ENCODE measurements around the gene NFIA.
"Not testable (repeated sequence)": the region's sequence is repeated elsewhere in the genome, so short reads cannot be mapped to it uniquely, and the experiment has no call there.

NFIA gene

DNA sequence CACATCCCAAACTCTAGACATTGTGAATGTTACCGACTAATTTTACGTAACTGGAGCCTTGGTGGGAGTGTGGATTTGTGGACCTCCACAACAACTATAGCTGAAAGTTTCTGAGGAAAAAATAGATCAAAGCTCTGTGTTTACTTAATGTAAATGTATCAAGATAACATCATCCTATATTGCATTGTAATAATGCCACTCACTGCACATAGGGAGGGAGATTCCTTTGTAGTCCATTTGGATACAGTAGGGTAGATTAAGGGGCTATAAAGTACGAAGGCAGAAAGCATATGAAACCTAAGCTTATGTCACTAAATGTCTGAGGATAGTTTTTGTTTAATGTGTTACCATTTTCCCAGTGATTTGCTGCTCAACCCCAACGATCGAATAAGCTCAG lies 369.2 kb downstream of the NFIA start:
- no peak for DNase-seq (ENCODE audit: low read depth, low spot score)

DNA sequence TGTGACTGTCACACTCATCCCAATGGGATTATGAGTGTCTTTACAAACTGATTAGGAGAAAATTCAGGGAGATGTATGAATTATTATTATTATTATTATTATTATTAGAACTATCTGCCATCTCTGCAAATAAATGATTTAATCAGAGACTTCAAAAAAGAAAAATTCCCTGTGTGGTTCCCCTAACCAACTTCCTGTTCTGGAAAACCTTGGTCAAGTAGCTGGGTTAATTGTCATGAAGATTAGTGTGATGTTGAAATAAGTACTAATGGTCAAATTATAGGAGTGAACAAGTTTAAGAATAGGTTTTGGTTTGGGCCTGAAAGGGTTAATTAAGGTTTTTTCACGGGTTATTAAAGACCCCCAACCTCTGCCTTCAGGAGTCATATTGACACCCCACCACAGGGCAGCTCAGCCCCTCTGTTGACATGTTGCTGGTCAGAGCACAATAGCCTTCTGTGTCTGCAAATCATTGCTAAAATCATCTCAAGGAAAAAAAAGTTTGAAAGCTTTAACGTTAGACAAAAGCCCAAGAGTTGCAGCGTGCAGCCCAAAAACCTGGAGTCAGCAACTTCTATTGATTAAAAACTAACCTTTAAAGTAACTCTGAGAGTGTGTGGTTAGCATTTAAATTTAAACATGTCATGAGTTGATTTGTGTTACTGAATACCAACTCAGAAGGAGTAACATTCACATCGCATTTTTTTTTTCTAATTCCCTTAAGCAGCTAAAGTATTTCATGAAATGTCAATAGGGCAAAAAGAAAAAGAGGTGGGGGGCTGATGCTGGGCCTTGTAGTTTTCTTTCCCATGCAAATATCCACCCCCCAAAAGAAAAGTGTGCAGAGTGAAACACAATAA lies 370.0 kb downstream of the NFIA start:
- DNase-seq (ENCODE audit: low read depth, low spot score), result no peak

DNA sequence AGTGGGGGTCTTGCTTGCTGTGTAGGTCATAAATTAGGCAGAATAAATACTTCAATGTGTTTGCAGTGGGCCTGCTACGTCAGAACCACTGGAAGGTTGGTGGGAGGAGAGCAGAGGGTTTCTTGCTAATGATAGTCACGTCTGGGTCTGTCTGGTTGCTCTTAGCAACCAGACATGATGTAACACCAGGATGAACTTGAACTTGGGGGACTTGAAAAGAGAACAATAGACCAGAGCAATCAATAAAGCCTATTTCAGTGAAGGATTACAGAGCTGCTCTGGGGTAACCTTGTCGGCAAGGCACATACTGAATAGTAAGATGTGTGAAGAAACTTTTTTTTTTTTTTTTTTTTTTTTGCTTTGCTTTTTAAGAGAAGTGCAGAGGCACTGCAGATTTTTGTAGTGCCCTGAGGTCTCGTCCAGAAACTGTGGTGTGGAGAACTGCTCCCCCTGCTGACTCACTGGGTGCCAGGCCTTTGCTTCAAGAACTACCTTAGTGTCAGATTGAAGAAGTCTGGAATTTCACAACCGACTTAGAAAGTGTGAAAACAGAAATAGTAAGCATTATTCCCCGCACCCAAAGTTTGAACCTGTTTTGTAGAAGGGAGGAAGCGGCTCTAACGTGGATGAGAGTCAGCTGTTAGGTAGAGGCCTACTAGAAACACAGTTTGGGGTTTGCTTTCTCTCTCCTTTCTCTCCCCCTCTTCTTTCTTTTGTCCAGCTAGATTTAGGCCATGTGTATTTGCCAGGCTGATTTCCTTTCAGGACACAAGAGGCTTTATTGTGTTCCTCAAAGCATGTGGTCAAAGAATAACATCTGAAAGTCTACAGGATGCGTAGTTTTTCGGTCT lies 371.0 kb downstream of the NFIA start:
- DNase-seq (ENCODE audit: low read depth, low spot score), result peak; percentile 96

DNA sequence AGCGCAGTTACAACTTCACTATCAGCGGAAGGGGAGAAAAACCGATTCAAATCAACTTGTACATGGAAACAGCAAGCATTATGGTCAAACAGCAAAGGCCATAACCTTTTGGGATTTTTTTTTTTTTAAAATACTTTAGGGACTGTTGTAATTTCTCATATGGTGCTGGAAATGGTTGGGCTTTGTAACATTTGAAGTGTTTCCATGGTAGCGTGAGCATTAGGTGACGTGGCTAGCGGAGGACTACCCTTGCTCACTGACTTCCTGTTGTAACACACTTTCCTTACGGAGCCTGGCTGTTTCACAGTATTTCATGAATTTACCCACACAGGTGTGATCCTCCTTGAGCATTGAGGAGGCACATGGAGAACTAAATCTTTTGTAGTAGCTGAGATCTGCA lies 373.0 kb downstream of the NFIA start:
- no peak for DNase-seq (ENCODE audit: low read depth, low spot score)

DNA sequence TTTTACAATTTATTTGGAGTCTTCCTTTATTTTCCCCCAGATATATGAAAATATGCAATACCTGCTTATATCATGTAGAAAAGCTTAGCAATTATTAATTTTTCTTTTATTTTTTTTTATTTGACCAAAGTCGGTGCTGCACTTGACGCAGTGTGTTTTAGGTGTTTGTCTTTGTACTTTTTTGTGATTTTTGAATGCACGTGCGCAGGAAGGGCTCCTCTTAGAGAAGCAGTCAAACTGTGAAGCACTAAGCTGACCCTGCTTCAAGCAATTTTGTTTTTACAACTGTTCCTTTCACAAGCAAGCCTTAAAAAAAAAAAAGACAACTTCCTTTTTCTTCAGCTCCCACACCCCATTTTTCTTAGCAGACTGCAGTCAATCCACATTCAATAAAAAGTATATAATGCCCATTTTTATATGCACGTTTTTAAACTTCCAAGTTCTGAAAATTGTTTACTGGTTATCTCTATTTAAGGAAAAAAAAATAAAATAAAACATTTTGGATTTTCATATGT lies 375.2 kb downstream of the NFIA start:
- DNase-seq (ENCODE audit: low read depth, low spot score), result no peak

DNA sequence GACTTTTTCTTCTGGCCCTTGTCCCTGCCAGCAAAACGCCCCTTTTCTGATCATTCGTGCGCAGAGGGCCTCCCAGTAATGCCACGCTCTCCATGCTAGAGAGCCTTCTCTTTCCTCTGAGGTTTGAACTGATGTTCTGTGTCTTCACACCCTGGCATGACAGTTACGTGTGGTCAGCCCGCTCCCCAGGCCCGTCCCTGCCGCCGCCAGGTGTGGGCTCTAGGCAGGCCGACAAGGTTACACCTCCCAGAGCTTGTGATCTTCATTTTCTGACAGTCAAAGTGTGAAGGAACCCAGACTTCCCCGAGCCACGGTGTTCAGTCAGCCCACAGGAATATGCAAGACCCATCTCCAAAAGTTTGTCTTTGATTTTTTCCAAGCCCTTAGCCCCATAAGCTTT lies 377.0 kb downstream of the NFIA start:
- no peak for DNase-seq (ENCODE audit: low read depth, low spot score)

- DNase-seq (ENCODE audit: low read depth, low spot score), result no peak
Measured at GRCh38 chr1:61460191-61460590, 377.8 kb downstream of the NFIA start.

GRCh38 chr1:61461406-61462384 lies 379.3 kb downstream of the NFIA start:
- no peak for DNase-seq (ENCODE audit: low read depth, low spot score)

DNA sequence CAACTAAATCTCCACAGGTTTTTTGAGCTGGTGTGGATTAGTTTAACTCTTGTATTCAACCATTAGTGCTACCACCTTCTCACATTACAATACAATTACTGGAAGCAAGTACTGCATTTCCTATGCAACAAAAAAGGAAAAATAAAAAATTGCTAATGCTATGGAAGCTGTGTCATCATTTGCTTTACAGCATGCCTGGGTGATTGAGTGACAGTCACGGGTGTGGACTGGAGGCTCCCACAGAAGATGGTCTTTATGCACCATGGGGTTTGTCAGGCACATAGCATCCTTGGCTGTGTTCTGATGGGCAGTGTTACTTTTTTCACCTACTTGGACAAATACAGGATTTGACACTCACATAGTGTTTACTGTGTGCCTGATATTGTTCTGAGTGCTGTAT lies 380.3 kb downstream of the NFIA start:
- DNase-seq (ENCODE audit: low read depth, low spot score), result no peak

GRCh38 chr1:61463220-61463619 lies 380.9 kb downstream of the NFIA start:
- DNase-seq (ENCODE audit: low read depth, low spot score), result no peak

- not testable (repeated sequence) for DNase-seq (ENCODE audit: low read depth, low spot score)
Measured at GRCh38 chr1:61467836-61468235, 385.5 kb downstream of the NFIA start.

DNA sequence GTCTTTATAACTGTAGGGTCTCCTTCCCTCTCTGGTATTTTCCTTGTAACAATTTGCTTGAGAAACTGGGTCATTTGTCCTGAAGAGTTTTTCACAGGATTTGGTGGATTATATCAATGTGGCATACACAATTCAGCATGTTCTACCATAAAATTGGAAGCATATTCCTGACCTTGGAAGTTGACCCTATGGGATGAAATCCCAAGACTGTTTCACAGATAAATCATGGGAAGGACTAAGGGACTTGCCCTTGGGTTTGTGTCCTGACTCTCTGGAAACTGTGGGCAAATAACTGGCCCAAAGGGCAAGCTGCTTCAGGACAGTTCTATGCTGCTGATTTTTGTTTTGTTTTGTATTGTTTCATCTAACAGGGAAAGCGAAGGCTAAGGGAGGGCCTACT lies 387.0 kb downstream of the NFIA start:
- no peak for DNase-seq (ENCODE audit: low read depth, low spot score)

GRCh38 chr1:61472876-61473275 lies 390.5 kb downstream of the NFIA start:
- DNase-seq (ENCODE audit: low read depth, low spot score), result peak; percentile 25

DNA sequence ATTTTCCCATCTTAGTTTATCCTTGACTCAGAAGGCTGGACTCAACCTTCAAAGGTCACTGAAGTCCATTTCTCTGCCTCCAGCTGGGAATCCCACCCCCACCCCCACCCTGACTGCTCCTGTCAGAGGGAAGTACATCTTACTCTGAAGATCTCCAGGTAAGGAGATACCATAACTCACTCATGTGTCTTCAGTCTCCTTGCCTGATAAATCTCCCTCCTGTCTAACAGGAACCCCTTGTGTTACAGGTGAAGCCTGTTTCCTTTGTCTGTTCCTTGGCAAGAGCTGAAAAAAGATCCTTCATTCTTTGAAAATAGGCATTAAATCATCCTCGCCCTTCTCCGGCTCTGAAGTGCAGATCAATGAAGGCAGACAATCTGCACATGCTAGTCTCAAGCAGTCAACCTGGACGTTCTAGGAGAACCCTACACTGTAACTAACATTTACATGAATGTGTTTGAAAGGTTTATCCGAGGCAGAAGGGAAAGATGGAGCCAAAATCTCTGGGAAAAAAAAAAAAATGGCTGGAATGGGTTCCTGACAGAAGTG lies 392.0 kb downstream of the NFIA start:
- DNase-seq (ENCODE audit: low read depth, low spot score), result no peak

DNA sequence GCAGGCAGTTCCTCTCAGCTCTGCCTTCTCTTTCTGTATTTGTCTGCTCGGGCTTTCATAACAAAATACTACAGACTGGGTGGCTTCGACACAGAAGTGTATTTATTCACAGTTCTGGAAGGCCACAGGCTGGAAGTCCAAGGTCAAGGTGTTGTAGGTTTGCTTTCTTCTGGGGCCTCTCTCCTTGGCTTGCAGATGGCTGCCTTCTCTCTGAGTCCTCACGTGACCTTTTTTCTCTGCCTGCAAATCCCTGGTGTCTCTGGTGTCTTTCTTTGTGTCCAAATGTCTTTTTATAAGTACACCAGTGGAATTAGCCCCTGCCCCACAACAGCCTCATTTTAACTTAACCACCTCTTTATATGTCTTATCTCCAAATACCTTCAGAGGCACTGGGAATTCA lies 392.6 kb downstream of the NFIA start:
- DNase-seq (ENCODE audit: low read depth, low spot score), result no peak

DNA sequence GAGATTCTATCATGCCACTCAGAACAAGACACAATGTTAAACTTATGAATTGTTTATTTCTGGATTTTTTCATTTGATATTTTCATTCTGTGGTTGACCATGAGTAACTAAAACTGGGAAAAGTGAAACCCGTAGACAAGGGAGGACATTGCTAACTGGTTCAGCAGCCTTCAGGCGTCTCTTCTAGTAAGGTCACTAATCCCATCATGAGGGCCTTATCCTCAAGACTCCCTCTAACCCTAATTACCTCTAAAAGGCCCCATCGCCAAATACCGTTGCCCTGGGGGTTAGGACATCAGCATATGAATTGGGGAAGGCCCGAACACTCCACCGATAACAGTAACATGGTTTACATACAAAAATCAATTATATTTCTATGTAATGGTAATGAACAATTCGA lies 394.9 kb downstream of the NFIA start:
- no peak for DNase-seq (ENCODE audit: low read depth, low spot score)

DNA sequence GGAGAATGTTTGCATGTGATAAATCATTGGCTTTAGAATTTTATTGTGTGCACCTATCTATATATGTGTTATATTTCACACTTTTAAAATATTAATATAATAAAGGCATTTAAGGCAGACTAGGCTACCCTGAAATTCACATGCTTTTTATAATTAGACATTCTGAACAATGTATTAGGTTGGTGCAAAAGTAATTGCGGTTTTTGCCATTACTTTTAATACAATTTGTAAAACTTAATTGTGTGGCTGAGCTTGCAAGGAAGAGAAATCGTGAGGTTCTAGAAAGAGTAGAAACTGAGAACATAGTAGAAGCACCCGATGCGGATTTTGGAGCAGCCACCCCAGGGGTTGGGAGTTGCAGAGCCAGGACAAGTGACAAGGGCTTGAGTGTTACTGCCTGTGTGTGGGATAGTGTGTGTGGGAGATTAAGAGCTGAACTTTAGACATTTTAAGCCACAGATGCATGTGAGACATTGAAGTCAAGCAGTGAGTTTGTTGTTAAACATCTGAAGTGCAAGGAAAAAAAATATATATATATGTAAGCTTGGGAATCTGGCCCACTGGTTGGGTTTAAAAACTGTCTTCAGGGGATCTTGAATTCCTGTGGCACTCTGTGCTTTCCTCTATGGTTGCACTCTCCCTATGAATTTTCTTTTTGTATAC lies 398.0 kb downstream of the NFIA start:
- DNase-seq (ENCODE audit: low read depth, low spot score), result no peak

DNA sequence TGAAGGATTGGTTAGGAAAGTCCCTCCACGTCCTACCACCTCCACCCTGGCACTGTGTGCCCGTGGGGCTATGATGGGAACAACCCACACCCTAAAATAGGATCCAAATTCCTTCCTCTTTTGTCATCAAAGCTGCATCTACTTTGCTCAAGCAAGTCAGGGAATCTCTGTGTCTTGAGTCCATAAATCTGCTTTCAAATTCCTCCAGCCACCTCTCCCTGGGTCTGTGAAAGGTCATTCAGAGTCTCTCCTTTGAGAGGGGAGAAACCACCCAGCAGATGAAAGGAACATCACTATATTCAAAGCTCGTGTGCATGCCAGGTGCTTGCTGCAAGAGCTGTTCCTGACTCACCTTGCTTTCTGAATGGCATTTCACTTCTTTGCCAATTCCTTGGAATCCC lies 399.0 kb downstream of the NFIA start:
- DNase-seq (ENCODE audit: low read depth, low spot score), result no peak

DNA sequence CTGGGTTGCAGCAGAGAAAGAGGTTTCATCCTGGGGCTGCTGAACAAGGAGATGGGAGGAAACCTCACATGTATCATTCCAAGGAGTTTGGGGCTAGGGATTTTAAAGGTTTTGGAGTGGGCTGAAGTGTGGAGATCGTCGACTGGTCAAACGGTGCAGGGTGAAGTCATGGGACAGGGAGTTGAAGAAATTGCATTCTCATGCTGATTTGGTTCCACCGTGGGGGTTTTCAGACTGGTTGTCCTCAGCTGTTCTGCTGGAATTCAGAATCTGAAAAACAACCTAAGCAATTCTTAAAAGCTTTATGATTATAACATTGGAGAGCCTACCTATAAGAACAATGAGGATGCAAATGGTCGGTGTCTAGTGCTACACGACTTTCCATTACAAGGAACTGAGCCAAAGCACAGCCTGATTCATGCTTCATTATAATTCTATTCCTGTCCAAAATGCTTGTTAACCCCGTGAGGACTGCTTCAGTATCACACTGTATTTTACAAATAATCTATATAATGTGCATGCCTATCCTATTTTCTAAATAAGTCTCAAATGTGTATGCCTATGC lies 399.9 kb downstream of the NFIA start:
- DNase-seq (ENCODE audit: low read depth, low spot score), result peak; percentile 48
